ENCODE results near the gene CGB5.
A peak's percentile ranks its signal among the peaks of the same experiment; 100 is the strongest.
"Not testable (repeated sequence)": the region's sequence is repeated elsewhere in the genome, so short reads cannot be mapped to it uniquely, and the experiment has no call there.

Gene CGB5

GRCh38 chr19:49022116-49022515 lies 21.5 kb upstream of the CGB5 start:
- no peak for DNase-seq

DNA sequence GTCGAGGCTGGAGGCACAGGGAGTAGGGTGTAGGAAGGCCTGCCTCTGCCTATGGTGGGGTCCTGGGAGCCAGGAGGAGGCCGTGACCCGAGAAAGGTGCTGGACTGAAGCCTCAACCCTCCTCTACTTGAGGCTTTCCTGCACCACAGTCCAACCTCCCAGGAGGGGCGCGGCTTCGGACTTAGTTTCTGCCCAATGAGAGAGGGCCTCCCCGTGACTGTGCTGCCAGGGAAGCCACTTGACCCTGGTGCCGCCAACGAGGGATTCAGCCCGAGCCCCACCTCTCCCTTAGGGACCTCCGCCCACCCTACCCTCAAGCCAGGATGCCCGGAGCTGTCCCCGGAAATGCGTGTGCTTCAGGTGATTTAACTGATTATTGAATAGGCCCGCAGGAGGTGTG lies 19.4 kb upstream of the CGB5 start, which contains the start of gene CGB3:
CGB3 (minus strand) TSS at position 101 of the 400 bp plus-strand sequence. CDS start 362 bp downstream, outside the sequence.
- DNase-seq = not testable (repeated sequence)

- not testable (repeated sequence) for DNase-seq
Observed at GRCh38 chr19:49025088-49025487, 18.6 kb upstream of the CGB5 start.

- DNase-seq = not testable (repeated sequence)
Observed at GRCh38 chr19:49025599-49025998, 18.0 kb upstream of the CGB5 start.

DNA sequence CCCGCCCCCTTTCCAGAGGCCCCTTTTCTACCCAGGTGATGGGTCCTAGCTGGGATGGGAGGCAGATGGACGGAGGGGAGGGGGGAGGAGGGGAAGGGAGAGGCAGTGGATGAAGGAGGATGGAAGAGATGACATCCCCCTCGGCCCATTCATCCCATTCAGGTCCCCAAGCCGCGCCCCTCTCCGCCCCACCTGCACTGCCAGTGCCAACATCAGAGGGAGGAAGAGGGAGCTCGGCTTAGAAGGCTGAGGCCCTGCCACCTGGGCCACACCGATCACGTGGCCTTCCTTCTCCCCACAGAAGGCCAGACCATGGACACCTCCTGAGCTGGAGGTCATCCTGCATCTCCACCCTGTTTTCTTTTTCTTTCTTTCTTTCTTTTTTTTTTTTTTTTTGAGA lies 15.0 kb upstream of the CGB5 start:
- DNase-seq = not testable (repeated sequence)

DNA sequence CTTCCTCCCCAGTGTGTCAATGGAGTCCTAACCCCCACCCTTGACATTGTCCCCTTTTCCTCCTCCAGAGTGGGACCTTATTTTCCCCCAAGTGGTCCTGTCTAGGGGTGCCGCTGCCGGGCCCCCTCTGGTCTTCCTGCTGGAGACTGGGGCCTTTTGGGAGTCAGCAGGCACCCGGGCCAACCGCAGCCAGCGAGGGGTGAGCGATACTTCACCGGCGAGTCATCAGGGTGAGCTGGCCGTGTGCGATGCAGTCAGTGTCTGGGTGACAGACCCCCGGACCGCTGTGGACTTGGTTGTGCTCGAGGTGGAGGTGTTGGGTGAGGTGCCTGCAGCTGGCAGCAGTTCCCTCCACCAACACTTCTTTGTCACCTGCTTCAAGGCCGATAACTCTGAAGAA lies 13.9 kb upstream of the CGB5 start:
- DNase-seq = not testable (repeated sequence)

GRCh38 chr19:49030323-49030722 lies 13.3 kb upstream of the CGB5 start:
- not testable (repeated sequence) for DNase-seq

DNA sequence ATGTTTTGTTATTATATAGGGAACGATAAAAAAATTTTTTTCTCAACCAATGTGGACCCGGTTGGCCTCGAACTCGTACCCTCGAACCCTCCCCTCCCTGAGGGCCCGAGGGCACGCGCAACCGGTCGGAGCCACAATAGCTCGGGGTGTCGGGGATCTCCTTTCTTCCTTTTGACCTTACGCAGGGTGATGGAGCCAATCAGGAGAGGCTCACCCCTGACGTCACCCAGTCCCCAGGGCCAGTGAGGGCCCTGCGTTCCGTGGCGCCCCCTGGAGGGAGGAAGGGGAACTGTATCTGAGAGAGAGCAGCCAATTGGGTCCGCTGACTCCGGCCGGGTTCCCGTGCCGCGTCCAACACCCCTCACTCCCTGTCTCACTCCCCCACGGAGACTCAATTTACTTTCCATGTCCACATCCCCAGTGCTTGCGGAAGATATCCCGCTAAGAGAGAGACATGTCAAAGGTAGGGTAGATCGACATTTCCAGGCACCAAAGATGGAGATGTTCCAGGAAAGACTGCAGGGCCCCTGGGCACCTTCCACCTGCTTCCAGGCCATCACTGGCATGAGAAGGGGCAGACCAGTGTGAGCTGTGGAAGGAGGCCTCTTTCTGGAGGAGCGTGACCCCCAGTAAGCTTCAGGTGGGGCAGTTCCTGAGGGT lies 11.9 kb upstream of the CGB5 start, which contains the start of gene CGB2:
CGB2 (plus strand) TSS at position 249 of the 660 bp plus-strand sequence; CDS start at position 455, 206 bp downstream.
- peak; percentile 27 for DNase-seq

DNA sequence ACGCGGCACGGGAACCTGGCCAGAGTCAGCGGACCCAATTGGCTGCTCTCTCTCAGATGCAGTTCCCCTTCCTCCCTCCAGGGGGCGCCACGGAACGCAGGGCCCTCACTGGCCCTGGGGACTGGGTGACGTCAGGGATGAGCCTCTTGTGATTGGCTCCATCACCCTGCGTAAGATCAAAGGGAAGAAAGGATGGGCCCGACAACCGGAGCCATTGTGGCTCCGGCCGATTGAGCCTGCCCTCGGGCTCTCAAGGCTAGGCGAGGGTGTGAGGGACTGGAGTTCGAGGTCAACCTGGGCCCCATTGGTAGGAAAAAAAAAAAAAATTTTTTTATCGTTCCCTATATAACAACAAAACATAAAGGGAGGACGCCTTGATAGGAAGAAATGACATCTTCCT lies 6.8 kb upstream of the CGB5 start, which contains the start of gene CGB1:
CGB1 (minus strand) TSS at position 81 of the 400 bp plus-strand sequence. CDS start 184 bp downstream, outside the sequence.
- DNase-seq = not testable (repeated sequence)

DNA sequence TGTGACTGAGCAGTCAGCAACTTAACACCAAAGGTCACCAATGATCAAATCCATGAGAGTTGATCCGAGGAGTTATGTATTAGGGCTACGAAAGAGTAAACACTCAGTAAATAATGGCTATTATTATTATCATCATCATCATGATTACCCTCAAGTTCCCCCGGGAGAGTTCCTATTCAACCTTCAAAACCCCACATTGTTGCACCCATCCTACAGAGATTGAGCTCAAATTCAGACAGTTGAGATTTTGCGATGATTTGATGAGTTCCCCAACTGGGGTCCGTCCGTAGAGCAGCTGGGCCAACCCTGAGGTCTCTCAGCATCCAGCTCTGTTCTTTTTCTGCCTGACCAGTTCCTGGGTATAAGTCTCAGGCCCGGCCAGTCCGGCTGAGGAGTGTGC lies 5.5 kb upstream of the CGB5 start:
- DNase-seq = not testable (repeated sequence)

- DNase-seq = not testable (repeated sequence)
Observed at GRCh38 chr19:49038557-49039276, 4.9 kb upstream of the CGB5 start.

GRCh38 chr19:49039736-49040135 lies 3.9 kb upstream of the CGB5 start:
- DNase-seq = not testable (repeated sequence)

- DNase-seq = no peak
Observed at GRCh38 chr19:49042177-49042576, 1.5 kb upstream of the CGB5 start.

GRCh38 chr19:49042666-49043065 lies 982 bp upstream of the CGB5 start:
- DNase-seq = not testable (repeated sequence)

DNA sequence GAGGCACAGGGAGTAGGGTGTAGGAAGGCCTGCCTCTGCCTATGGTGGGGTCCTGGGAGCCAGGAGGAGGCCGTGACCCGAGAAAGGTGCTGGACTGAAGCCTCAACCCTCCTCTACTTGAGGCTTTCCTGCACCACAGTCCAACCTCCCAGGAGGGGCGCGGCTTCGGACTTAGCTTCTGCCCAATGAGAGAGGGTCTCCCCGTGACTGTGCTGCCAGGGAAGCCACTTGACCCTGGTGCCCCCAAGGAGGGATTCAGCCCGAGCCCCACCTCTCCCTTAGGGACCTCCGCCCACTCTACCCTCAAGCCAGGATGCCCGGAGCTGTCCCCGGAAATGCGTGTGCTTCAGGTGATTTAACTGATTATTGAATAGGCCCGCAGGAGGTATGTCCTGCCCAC lies 5.4 kb downstream of the CGB5 start, which contains the start of gene CGB8:
CGB8 (minus strand) TSS at position 101 of the 400 bp plus-strand sequence. CDS start 372 bp downstream, outside the sequence.
- DNase-seq = not testable (repeated sequence)

DNA sequence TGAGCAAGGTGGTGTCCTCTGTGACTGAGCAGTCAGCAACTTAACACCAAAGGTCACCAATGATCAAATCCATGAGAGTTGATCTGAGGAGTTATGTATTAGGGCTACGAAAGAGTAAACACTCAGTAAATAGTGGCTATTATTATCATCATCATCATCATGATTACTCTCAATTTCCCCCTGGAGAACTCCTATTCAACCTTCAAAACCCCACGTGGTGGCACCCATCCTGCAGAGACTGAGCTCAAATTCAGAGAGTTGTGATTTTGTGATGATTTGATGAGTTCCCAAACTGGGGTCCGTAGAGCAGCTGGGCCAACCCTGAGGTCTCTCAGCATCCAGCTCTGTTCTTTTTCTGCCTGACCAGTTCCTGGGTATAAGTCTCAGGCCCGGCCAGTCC lies 6.2 kb downstream of the CGB5 start:
- DNase-seq = not testable (repeated sequence)

- not testable (repeated sequence) for DNase-seq
Observed at GRCh38 chr19:49050376-49051033, 6.9 kb downstream of the CGB5 start.

- DNase-seq = peak; percentile 27
Observed at GRCh38 chr19:49056101-49056901, 12.7 kb downstream of the CGB5 start.

- DNase-seq = not testable (repeated sequence)
Observed at GRCh38 chr19:49056902-49057596, 13.4 kb downstream of the CGB5 start.

GRCh38 chr19:49057636-49058234 lies 14.1 kb downstream of the CGB5 start, which contains the start of gene CGB7:
CGB7 (minus strand) TSS chr19:49057749; CDS start chr19:49055375, 2,374 bp downstream.
- DNase-seq = peak; percentile 14

GRCh38 chr19:49058562-49058961 lies 14.9 kb downstream of the CGB5 start:
- no peak for DNase-seq

Measured in CD4-positive, alpha-beta T cell treated with Interleukin-4 for 4 hours (primary cell).